NCI-H2081 (cell line): ENCODE measurements around the gene FGF19.

Experiments
- DNase-seq, 2 experiments: peaks; one replicate each; lab custom pipeline; 2025; lab: John Stamatoyannopoulos, UW

Gene FGF19

GRCh38 chr11:69671734-69672465 lies 31.9 kb downstream of the FGF19 start:
- DNase-seq = no peak

DNA sequence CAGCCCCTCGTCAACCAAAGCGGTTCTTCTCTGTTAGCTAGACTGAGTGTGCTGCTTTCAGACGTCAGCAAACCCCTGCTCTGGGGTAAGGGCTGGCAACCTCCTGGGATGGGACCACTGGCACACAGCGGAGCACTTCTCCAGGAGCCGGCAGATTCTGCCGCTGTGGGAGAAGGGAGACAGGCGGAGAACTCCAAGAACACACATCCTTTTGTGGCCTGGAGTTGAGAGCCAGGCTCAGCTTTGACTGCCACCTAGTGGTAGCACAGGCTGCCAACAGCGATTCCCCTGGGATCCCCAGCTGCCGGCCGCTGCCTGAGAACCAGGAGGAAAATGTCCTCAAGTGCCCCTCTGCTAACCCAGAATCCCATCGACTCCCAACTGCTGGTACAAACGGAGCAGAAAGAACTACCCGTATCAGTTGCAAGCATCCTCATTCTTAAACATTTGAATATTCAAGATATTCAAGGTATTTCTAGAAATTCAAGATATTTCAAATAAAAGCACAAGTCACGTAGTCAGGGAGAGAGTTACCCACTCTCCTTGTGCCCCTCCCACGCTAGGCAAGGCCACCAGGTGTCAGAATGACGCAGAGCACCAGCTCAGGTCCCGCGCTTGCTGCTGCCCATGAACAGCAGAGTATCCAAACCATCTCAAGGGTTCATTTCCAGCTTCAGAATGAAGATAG lies 33.5 kb downstream of the FGF19 start:
- DNase-seq = peak; percentile 64 to 76

DNA sequence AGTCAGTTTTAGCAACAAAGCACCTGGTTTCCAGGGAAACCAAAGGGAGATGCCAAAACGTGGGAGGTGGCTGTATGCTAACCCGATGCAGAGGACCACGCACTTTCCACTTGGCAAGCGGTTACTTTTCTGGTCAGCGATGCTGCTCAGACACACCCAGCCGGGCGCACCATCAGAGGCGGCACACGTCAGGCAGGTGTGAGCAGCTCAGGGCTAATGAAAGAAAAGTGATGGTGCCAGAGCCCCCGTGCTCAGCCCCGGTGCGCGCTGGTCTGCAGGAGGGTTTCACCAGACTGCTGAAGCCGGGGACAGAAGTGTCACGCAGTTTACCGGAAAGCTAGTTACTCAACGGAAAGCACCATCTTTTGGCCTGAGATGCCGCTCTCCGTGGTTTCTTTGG lies 34.3 kb downstream of the FGF19 start:
- no peak for DNase-seq

DNA sequence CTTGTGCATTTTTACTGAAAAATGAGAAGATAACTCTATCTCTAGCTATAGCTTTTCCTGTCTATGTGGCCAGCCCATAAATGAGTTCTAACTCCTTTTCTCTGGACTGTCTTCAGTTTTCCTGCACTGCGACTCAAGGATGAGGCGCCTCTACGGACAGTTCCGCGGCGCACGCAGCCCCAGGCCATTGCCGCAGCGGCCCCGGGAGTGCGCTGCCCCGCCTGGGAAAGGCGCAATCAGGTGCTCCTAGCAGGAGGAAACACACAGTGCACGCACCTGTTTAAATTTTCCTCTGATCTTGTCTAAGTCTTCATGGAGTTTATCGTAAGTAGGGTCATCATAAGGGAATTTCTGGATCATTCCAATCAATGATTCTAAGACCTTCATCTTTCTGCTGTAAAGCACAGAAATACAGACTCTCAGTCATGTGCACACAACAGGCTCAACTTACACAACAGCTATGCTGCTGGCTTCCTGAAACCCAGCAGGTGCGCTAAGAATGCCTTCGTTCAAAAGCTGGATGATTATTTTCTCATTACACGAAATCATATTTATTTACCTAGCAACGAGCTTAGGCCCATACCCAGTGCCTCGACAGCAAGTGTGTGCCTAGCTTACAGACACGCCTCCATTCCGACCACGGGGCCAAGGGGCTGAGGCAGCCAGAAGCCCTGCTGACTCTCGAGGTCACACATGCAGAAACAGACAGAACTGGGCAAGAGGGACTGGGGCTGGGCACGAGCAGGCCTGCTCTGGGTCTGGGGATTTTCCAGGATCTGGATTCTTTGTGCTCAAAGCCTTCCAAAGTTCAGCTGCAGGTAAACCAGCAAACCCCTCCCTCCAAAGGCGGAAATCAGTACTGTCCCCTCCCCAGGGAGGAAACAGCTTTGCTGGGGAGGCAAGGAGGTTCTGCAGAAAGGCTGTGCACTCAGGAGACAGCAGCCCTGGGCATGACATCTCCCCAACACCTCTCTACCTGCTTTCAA lies 35.9 kb downstream of the FGF19 start:
- DNase-seq = peak; percentile 50 to 77

- DNase-seq = no peak
Observed at GRCh38 chr11:69666752-69667536, 36.9 kb downstream of the FGF19 start.

DNA sequence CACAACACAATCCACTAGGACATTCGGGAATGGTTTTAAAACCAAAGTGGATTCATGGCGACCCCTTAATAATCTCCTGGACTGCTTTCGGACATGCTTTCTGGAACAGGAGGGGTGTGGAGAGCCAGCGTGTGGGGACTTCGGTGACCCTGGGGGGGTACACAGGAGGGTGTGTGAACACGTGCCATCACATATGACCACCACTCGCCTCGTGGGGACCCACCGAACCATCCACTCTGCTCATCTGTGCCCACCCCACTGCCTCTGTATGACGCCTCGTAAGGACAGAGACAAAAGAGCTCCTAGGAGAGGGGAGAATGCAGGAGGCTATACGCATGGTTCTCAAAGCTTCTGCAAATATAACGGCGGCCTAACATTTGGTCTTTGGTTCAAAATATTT lies 37.6 kb downstream of the FGF19 start:
- no peak for DNase-seq

DNA sequence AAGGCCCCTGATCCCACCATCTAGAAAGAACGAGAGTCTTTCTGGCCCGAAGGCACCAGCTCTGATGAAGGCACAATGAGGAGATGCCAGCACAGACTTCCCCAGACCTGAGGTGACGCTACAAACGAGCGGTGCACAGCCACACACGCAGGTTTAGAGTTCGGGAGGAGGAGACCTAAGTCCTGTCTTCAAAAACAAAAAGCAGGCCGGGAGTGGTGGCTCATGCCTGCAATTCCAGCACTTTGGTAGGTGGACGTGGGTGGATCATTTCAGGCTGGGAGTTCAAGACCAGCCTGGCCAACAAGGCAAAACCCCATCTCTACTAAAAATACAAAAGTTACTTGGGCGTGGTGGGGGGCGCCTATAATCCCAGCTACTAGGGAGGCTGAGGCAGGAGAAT lies 38.2 kb downstream of the FGF19 start:
- DNase-seq = no peak

DNA sequence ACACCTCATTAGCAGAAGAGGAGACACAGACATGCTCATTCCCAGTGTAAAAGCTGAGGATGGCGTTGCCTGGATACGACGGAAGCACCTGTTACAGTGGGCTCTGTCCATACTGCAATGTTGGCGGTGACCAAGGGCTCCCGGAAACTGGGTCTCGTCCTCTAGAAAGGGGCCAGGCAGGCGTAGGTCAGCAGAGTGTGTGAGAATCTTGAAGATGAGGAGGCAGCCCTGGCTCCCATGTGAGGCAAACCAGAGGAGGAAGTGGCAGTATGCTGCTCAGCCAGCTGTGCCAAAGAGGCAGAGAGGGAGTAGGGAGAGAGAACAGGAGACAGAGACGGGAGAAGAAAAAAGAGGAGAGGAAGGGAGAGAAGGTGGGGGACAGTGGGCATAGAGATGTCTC lies 38.9 kb downstream of the FGF19 start:
- DNase-seq = no peak

- DNase-seq = no peak
Observed at GRCh38 chr11:69664103-69664775, 39.6 kb downstream of the FGF19 start.

- no peak for DNase-seq
Observed at GRCh38 chr11:69663326-69663725, 40.5 kb downstream of the FGF19 start.

DNA sequence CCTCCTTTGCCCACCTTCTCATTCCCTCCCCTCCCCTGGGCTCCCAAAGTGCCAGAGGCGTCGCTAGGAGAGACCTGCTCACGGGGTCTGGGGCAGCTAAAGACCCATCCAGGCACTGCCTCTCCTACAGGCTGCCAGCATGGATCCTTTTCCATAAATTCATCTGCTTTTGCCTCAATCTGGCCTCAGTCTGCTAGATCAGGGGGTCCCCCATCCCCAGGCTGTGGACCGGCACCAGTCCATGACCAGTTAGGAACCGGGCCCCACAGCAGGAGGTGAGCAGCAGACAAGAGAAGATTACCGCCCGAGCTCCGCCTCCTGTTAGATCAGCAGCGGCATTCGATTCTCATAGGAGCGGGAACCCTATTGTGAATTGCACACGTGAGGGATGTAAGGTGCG lies 41.0 kb downstream of the FGF19 start:
- DNase-seq = no peak

DNA sequence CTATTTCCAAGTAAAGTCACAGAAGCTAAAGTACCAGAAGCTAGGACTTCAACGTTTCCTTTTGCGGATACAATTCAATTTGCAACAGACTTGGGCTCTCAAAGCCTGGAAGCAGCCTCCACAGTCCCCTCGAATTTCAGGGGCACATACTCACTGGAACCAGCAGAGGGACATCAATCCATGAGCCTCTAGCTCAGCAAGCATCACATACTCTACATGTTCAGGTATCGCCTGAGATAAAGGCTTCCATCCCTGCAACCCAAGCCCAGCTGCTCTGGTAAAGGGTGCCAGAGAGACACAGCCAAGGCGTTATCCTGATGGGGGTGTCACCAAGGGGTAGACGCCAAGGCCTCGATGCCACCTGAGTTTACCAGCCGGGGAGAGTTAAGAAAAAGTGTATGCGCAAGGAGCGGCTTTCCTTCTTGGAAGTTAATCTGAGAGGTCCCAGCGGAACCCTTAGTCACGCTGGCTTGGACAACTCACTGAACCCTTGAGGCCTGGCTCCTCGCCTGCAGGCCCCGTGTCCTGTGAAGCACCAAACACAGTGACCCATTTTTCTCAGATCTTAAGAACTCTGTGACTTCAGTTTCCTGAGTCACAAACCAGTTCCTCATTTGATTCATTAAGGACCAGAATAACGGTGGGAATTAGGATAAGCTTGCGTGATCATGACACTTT lies 41.7 kb downstream of the FGF19 start:
- DNase-seq = no peak

DNA sequence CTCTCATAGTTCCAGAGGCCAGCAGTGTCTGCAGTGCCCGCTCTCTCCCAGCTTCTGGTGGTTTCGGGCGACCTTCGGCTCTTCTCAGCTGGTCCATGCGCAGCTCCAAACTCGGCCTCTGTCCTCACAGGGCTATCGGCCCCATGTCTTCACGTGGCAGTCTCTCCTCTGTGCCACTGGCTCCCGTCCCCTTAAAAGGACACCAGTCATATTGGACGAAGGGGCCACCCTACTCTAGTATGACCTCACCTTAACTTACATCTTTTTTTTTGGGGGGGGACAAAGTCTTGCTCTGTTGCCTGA lies 42.5 kb downstream of the FGF19 start:
- DNase-seq = no peak

DNA sequence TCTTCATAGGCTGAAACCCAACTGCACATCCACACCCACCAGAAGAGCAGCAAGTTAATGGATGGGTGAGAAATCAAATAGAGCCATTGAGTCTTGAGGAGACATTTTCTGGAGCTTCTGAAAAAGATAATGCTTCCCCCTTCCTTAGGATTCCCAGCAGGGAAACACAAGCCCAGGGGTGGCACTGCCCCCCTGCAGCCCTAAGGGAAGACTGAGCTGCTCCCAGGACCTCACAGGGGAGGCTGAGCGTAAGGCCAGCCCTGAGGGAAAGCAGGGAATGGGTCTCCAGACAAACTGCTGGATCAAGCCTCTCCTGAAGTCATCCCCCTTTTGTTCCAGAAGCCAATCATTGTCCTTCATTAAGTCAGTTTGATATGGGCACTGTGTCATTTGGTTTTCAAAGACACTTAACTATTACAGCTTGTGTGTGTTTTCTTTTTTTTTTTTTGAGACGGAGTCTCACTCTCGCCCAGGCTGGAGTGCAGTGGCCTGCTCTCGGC lies 43.8 kb downstream of the FGF19 start:
- no peak for DNase-seq

DNA sequence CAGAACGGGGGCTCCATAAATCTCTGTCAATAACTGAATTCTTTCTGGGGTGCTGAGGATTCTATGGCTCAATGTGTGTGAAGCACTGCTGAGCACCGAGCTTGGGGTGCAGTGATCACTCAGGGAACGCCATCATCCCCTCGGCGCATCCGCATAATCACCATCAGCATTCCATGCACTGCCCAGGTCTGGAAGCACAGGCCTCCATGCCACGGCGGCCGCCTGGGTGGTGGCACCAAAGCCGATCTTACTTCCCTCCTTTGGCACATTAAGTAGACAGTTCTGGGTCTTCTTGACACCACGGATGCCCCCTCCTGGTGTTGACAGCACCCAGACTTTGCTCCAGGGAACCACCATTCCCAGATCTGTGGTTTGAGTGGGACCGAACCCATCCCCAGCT lies 44.2 kb downstream of the FGF19 start:
- DNase-seq = no peak

DNA sequence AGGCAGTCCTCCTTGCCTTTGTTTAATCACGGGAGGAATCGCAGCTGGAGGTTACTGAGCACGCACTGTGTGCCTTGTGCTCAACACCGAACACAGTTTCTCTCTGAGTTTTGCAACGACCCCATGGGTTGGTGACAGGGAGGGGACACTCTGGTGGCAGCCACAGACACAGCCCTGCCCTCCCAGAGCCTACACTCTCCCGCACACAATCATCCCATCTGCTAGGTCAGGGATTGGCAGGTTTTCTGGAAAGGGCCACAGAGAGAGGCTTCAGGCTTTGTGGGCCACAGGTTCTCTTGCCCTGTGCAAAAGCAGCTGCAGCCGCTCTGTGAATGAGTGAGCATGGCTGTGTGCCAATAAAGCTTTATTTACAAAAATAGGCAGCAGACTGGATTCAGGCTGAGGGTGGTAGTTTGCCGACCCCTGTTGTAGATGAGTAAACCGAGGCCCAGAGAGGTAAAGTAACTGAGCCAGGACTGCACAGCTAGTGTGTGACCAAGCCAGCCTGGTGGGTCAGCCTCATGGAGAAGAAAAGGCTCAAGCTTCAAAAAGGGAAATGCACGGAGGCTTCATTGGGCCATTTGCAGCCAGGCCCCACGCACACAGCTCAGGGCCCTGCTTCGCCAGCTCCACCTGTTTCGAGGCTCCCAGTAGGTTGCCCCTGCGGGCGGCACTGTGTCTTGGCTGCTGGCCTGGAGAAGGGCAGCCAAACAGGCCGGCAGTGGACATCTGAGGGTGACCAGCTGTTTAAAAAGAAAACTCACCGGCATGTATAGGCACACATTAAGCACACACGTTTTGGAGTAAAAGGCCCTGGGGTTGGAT lies 45.0 kb downstream of the FGF19 start:
- DNase-seq = no peak

- DNase-seq = no peak
Observed at GRCh38 chr11:69657911-69658625, 45.8 kb downstream of the FGF19 start.

DNA sequence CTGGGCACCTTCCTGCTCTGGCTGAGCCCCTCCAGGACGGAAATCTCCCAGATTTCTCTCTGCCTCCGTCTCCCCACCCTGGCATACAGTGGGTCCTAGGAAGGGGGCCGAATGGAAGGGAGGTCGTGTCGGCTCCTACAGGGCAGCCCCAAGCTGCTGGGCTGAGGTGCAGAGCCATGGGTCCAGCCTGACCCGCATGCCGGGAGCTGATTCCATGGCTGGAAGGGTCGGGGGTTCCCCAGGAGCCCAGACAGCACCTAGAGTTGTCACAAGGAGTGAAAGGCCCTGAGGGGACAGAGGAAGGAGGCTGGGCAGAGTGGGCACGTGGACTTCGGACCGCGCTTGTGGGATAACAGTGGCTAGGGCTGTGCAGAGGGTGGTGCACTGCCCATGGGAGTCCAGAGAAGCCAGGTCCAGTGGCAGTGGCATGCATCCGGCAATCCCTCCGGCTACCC lies 46.3 kb downstream of the FGF19 start:
- no peak for DNase-seq
